GDM1 (cell line): Measurements from ENCODE around the gene CLEC4G.
"Not testable (repeated sequence)": the region's sequence is repeated elsewhere in the genome, so short reads cannot be mapped to it uniquely, and the experiment has no call there.

Experiments
- DNase-seq: peaks from one replicate; lab custom pipeline; 2025; lab: John Stamatoyannopoulos, UW

The CLEC4G gene

GRCh38 chr19:7746903-7747884, 15.3 kb upstream of the CLEC4G start, which contains the start of gene CD209:
Gene CD209 (minus strand): TSS chr19:7747534. CDS start chr19:7747511, 23 bp downstream.
- no peak for DNase-seq

- DNase-seq, result not testable (repeated sequence)
These were observed 14.4 kb upstream of the CLEC4G start for GRCh38 chr19:7746306-7746705.

DNA sequence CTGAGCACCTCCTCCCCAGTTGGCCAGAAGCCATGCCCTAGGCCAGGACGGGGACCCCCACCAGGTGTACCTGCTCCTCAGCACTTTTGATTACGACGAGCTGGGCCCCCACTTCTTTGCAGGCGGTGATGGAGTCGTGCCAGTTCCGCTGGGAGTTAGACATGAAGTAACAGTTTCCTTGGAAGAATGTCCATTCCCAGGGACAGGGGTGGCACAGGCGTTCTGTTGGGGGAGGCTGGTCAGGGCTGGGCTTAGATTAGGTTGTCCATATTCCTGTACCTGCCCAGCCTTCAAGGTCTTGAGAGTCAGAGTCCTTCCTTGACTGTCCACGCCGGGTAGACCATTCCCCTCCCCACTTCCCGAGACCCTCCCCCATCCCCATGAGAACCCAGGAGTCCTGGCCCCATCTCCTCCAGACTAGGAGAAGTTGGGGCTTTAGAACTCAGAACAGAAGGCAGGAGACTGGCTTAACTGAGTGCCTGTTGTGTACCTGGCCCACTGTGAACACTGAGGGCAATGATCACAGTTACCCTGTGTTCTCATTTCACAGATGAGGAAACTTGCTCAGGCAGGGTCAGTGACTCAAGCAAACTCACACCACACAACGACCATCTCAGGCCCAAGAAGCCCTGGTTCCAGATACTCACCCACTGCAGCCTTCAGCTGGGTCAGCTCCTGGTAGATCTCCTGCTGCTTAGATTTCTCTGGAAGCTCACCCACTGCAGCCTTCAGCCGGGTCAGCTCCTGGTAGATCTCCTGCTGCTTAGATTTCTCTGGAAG, 13.2 kb upstream of the CLEC4G start:
- DNase-seq, result no peak

DNA sequence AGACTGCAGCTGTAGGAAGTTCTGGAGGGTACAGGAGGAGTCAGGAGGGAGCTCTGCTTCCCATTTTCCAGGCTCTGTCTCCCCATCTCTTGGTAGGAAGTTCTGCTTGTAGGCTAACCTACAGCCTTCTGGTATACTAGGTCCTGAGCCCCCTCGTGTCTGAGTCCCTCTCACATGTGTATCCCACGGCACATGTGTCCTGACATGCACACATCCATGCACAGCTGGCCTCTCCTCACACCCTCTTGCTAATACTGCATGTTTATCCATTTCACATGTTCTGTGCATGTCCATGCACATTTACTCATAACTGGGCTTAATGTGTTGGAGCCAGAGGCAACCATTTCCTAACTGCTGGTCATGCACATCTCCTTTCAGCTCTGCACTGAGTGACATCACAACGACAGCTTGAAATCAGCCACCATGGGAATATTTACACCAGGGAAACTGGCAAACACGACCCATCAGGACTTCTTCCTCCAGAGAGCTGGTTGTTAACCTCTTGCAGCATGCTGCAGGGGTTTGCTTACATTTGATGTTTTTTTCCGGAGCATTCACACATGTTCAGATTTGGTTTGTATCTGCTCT, 12.4 kb upstream of the CLEC4G start:
- no peak for DNase-seq

DNA sequence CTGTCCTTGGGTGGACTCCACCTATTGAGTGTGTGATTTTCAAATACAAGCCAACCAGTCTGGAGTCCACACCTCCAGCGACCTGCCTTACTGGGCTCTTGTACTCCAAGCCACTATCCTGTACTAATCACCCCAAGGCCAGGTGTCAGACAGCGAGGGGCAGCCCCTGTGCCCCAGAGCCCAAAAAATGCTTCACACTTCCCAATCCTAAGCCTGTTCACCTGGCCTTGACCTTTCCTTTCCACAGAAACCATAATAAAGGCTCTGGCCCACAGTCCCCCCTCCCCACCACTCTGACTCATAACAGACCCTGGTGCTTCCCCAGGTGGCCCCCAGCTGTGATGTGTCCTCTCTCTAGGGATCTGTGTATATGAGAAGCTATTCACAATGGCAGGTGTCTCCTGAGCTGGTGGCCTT, 11.5 kb upstream of the CLEC4G start:
- DNase-seq, result no peak

DNA sequence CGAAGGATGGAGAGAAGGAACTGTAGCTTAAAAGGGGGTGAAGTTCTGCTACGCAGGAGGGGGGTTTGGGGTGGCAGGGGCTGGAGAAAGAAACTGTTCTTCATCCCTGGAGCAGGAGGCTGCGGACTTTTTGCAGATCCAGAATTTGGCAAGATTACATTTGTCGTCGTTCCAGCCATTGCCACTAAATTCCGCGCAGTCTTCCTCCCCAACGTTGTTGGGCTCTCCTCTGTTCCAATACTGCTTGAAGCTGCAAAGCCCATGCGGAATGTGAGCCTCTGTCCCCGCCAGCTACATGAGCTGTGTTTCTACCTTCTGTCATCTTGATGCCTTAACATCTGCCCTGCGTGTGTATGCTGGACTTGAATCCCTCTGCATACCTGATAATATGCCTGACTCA, 11.1 kb upstream of the CLEC4G start:
- DNase-seq, result no peak

GRCh38 chr19:7742575-7742974, 10.7 kb upstream of the CLEC4G start:
- DNase-seq, result no peak

- DNase-seq, result no peak
These were observed 8.8 kb upstream of the CLEC4G start for GRCh38 chr19:7740682-7741054.

GRCh38 chr19:7739801-7740681, 8.1 kb upstream of the CLEC4G start:
- no peak for DNase-seq

DNA sequence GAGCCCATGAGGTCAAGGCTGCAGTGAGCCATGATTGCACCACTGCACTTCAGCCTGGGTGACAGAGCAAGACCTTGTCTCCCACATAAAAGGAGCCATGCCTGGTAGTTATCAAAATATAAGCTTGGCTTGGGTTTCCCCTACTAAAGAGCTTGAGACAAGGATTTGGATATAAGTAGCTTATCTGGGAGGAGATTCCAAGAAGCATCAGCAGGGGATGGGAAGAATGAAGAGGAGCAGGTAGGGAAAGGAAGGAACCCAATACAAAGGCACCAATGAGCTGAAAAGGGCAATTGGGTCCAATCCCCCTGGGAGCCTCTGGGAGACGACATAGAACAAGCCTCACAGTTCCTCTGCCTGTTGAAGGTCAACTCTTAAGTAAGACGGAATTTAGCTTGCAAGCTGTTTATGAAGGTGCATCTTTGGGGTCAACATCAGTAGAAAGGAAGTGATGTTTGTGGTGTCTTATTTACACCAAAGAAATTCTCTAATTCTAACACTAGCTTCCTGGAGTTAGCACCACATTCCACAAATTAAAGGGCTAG, 7.4 kb upstream of the CLEC4G start:
- no peak for DNase-seq

- no peak for DNase-seq
These were observed 6.1 kb upstream of the CLEC4G start for GRCh38 chr19:7738023-7738422.

GRCh38 chr19:7737215-7737614, 5.3 kb upstream of the CLEC4G start:
- DNase-seq, result no peak

DNA sequence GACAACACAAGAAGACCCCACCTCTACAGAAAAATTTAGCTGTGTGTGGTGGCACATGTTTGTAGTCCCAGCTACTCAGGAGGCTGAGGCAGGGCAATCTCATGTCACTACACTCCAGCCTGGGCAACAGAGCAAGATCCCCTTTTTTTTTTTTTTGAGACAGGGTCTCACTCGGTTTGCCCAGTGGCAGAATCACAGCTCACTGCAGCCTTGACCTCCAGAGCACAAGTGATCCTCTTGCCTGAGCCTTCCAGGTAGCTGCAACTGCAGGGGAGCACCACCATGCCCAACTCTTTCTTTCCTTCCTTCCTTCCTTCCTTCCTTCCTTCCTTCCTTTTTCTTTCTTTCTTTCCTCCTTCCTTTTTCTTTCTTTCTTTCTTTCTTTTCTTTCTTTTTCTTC, 4.2 kb upstream of the CLEC4G start:
- DNase-seq, result no peak

- no peak for DNase-seq
These were observed 2.6 kb upstream of the CLEC4G start for GRCh38 chr19:7734220-7735203.

GRCh38 chr19:7733376-7733775, 1.5 kb upstream of the CLEC4G start:
- no peak for DNase-seq

- no peak for DNase-seq
These were observed 295 bp downstream of the CLEC4G start for GRCh38 chr19:7731615-7732014.

DNA sequence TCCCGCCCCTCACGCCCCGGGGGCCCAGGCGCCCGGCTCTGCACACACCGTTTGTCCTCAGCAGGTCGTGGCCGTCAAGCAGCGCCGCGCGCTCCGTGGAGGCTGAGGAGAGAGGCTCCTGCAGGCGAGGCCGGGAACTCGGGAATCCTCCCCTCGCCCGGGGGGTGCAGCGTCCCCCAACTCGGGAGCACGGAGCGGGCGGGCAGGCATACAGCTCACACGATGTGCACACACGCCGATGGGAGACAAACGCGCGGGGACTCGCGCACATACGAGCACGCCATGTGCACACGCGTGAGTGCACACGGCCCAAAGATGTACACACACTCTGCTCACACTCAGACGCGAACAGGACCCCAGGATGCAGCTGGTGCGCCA, 703 bp downstream of the CLEC4G start:
- no peak for DNase-seq

DNA sequence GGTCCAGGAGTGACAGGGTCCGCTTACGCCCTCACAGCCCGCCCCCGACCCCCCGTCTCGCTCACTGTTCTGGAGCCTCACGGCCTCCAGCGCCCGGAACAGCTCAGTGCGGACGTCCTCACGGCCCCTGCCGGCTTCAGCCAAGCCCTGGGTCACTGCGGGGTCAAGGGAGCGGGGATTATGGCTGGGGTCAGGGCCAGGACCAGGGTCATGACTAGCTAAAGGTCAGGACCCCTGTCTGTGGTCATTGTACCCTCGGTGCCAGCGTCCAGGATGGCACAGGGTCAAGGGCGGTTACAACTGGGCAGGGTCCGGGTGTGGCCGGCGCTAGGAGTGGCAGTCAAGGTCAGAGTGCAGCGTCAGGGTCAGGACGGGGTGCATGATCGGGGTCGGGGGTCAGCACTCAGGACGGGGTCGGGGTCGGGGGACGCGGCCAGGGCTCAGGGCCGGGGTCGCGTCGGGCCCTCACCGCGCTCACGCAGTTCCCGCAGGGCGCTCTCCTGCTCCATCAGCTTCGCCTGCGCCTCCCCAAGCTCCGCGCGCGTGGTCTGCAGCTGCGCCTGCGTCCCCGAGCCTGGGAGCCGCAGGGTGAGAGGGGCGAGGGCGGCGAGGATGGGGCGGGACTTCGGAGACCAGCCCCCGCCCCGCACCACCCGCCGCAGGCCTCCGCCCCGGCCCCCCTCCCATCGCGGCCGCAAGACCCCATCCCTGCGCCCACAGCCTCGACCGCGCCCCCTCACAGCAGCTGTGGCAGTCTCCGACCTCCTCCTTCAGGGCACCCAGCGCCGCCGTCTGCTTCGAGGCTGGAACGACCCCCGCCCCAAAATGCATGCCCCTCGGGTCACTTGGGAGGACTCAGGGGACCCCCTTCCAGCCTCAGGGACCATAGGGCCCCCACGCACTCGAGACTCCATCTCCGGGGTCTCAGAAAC, 1.4 kb downstream of the CLEC4G start:
- no peak for DNase-seq

- DNase-seq, result no peak
These were observed 2.1 kb downstream of the CLEC4G start for GRCh38 chr19:7729831-7730285.
